Epithelial cell of esophagus (primary cell): ENCODE measurements around the gene CACNA1A.
"Not testable (repeated sequence)": the region's sequence is repeated elsewhere in the genome, so short reads cannot be mapped to it uniquely, and the experiment has no call there.

Experiments used
- DNase-seq: peaks from one replicate; pipeline ENCODE4 v3.0.0; 2010; ENCODE audit warnings: low read depth
- H3K4me3 ChIP-seq: 2 replicates; pipeline ENCODE4 v1.5.1; 2011; ENCODE audit warnings: mild to moderate bottlenecking, low read length, control low read depth
- TF ChIP-seq, protein P1 (sequence below): IDR thresholded peaks from 2 replicates; pipeline ENCODE4 v1.5.1; 2011; ENCODE audit warnings: low read depth, mild to moderate bottlenecking, low read length, control low read depth, inconsistent platforms; ENCODE audit not compliant: insufficient read depth; ENCODE audit errors: missing control alignments

Gene CACNA1A

DNA sequence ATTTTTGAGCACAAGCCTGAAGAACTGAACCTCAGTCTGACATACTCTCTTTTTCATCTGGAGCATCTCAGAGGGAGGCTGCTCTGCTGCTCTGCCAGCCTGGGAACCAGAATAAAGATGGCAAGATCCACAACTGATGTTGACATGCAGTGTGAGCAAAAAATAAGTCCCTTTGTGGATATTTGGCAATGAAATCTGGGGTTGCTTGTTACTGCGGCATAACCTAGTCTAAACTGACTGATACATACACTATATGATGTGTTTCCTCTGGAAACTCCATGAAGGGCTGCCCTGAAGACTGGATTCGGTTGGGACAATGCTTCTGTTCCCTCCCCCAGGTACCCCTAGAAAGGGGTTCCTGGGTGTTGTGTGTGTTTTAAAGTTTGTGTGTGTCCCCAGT, 249.4 kb downstream of the CACNA1A start:
- TF ChIP-seq, protein P1, sequence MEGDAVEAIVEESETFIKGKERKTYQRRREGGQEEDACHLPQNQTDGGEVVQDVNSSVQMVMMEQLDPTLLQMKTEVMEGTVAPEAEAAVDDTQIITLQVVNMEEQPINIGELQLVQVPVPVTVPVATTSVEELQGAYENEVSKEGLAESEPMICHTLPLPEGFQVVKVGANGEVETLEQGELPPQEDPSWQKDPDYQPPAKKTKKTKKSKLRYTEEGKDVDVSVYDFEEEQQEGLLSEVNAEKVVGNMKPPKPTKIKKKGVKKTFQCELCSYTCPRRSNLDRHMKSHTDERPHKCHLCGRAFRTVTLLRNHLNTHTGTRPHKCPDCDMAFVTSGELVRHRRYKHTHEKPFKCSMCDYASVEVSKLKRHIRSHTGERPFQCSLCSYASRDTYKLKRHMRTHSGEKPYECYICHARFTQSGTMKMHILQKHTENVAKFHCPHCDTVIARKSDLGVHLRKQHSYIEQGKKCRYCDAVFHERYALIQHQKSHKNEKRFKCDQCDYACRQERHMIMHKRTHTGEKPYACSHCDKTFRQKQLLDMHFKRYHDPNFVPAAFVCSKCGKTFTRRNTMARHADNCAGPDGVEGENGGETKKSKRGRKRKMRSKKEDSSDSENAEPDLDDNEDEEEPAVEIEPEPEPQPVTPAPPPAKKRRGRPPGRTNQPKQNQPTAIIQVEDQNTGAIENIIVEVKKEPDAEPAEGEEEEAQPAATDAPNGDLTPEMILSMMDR = no peak
- H3K4me3 ChIP-seq = no peak overlapping the region
- no peak for DNase-seq

DNA sequence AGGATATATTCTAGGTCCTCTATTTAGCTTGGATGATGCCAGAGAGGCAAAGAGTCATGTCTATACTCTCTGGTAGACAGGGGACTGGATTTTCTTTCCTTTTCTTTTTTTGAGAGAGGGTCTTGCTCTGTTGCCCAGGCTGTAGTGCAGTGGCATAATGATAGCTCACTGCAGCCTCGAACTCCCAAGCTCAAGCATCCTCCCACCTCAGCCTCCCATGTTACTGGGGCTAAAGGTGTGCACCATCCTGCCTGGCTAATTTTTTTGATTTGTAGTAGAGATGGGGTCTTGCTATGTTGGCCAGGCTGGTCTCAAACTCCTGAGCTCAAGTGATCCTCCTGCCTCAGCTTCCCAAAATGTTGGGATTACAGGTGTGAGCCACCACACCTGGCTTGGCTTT, 249.9 kb downstream of the CACNA1A start:
- not testable (repeated sequence) for H3K4me3 ChIP-seq, DNase-seq

DNA sequence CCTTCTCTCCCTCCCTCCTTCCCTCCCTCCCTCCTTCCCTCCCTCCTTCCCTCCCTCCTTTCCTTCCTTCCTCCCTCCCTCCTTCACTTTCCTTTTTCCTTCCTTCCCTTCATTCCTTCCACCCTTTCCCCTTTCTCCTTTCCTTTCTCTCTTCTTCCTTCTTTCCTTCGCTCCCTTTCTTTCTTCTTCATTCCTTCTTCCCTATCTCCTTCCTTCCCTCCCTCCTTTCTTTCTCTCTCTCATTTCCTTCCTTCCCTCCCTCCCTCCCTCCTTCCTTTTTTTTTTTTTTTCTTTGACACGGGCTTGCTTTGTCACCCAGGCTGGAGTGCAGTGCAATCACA, 250.6 kb downstream of the CACNA1A start:
- no peak overlapping the region for H3K4me3 ChIP-seq
- DNase-seq = no peak
- TF ChIP-seq, protein P1 = no peak

DNA sequence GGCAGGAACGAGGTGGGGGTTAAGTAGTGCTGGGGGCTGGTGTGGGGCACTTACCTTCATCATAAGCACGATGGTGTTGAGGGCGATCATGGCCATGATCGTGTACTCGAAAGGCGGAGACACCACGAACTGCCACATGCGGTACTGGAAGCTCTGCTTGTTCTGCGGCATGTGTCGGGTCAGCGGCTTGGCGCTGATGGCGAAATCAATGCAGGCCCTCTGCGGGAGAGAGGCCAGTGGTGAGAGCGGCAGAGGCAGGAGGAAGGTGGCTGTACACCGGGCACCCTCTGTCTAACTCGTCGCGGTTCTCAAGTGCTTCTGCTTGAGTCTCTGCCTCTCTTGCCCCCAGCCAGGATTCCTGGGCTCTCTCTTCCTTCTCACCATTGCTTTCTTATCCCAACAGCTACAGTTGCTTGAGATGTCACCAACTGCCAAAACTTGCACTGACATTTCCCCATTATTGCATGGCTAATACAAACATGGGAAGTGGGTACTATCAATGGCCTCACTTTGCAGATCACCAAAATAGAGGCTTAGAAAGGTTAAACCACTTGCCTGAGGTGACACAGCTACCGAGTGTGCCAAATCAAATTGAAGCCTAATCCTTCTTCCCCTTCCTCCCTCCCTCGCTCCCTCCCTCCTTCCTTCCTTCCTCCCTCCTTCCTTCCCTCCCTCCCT, 251.1 kb downstream of the CACNA1A start:
- TF ChIP-seq, protein P1 = no peak
- H3K4me3 ChIP-seq = no peak overlapping the region
- no peak for DNase-seq

DNA sequence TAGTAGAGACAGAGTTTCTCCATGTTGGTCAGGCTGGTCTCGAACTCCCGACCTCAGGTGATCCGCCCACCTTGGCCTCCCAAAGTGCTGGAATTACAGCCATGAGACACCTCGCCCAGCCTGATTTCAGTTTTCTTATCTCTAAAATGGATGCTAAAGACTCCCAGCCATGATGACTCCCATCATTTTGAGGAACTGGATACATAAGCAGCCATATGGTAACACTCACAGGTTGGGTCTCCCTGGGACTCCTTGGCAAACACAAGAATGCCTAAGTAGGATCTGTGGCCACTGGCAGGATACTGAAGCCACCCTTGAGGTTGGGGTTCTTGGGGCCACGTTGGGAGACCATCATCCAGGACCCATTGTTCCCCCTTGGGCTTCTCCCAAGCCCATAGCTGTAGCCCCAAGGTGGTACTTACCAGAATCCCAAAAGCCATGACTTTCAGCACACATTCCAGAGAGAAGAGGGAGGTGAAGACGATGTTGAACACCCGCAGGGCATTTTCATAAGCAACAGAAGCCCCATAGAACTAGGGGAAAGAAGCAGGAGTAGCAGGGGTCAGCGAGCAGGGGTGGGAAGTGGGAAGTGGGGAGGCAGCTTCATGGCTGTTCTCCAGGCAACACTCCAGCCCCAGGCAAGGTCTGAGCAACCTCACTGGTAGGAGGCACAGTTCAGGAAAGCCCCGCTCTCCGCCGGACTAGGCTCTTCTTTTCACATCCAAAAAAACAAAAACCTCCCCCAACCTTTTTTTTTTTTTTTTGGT, 253.5 kb downstream of the CACNA1A start:
- TF ChIP-seq, protein P1 = no peak
- H3K4me3 ChIP-seq = no peak overlapping the region
- DNase-seq = no peak

DNA sequence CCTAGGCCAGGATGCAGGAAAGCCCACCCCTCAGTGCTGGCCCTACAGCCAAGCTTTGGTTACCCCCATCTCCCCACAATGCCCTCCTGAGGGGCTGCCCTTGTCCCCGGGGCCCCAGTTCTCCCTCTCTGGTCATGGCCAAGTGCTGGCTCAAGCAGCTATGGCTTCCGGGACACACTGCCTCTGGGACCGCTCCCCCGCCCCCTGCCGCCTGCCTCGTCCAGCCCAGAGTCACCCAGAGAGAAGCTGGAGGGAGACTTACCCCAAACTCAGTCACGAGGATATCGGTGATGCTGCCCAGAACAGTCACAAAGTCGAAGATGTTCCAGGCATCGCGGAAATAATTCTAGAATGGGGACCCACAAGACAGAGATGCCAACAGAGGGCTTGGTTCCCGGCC, 261.4 kb downstream of the CACNA1A start:
- TF ChIP-seq, protein P1 = no peak
- no peak for DNase-seq
- H3K4me3 ChIP-seq = no peak overlapping the region

DNA sequence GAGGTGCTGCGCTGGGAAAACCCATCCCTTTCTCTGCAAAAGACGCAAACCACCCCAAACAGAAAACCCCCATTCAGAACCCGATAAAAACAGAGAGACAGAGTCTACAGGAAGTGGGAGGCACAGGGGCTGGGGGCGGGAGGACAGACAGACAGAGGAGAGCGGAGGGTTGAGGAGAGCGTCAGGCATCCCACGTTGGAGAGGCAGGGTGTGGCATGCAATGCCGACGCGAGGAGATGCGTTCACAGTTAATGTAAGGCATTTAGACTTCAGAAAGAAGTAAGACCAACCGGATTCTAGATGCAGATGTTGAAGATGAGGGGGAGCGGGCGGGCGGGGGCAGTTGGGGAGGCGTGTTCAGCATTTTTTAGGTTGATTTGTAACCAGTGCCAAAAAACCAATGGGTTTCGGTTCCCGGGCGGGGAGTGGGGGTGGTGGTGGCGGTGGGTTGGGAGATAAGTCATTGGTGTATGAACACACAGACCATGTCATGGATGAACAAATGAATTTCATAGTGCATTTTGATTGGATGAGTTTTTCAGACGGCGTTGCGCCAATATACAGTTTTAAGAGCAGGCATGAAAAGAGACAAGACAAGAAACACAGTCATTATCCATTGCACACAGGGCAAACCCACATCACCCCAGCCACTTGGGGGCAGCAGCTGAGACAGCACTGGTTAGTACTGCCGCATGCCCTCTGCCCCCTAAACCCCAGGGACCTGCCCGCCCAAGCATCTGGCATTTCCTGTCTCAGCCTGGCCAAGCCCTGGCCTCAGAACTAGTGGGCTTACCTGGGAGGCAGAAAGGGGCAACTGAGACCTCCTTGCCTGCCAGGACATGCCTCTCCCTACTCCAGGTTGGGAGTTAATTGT, 264.8 kb downstream of the CACNA1A start:
- no peak overlapping the region for H3K4me3 ChIP-seq

More for the DNA sequence above, 264.8 kb downstream of the CACNA1A start:
- no peak for DNase-seq
- TF ChIP-seq, protein P1 = no peak
